Activated T-helper 1 cell treated with anti-CD3 and anti-CD28 coated beads, Interleukin-12 subunit alpha, Interleukin-12 subunit beta, Interleukin-2, Interleukin-4 antibody, amounts not matched to agents 30 ng/mL and 10 ng/mL and 1 ng/mL, durations not matched to agents 14 hours and 24 hours and 36 hours (primary cell): Measurements from ENCODE around the gene GLT8D1. TPM values are rescaled to one million over a fixed set of nuclear protein-coding genes. Genes with fewer than 3 reads are reported as not detected.

Experiments
- DNase-seq: peaks from one replicate; pipeline ENCODE4 v3.0.0; 2021; ENCODE audit warnings: low spot score
- H3K27ac Mint-ChIP-seq: one replicate; pipeline ENCODE4 v1.8.0; 2021; ENCODE audit warnings: mild to moderate bottlenecking, mixed read lengths
- H3K27me3 Mint-ChIP-seq: one replicate; pipeline ENCODE4 v1.8.0; 2022; ENCODE audit warnings: mild to moderate bottlenecking, moderate library complexity, mixed read lengths; ENCODE audit not compliant: insufficient read depth
- H3K36me3 Mint-ChIP-seq: one replicate; pipeline ENCODE4 v1.8.0; 2021; ENCODE audit warnings: low read depth, mixed read lengths
- H3K4me1 Mint-ChIP-seq: one replicate; pipeline ENCODE4 v1.8.0; 2021; ENCODE audit warnings: low read depth, mixed read lengths
- H3K4me3 Mint-ChIP-seq: one replicate; pipeline ENCODE4 v1.8.0; 2021; ENCODE audit warnings: mild to moderate bottlenecking, moderate library complexity, mixed read lengths
- H3K9me3 Mint-ChIP-seq: one replicate; pipeline ENCODE4 v1.8.0; 2021; ENCODE audit warnings: mixed read lengths
- intact Hi-C: fragments of 100-400 bp; cut with micrococcal nuclease; formaldehyde crosslinking; loops from one replicate; pipeline ENCODE4 v1.15.1; 2024
- total RNA-seq: library from RNA; stranded (reverse); gene quantifications from 2 replicates; pipeline ENCODE4 v1.2.3, GENCODE V29; 2022

GLT8D1 gene
- total RNA-seq, 1 donor from 2014 or later = 33.9 TPM

- peaks cover 6% of the 10 kb centered on the region for H3K4me1 Mint-ChIP-seq
- intact Hi-C loops = no loop called here
- H3K27ac Mint-ChIP-seq = peak overlapping the region; percentile 30
- no peak for DNase-seq
- H3K36me3 Mint-ChIP-seq = peaks cover 29% of the 10 kb centered on the region
- H3K27me3 Mint-ChIP-seq = no peaks in the 10 kb centered on the region
- no peaks in the 10 kb centered on the region for H3K9me3 Mint-ChIP-seq
- H3K4me3 Mint-ChIP-seq = no peak overlapping the region
Measured at GRCh38 chr3:52655895-52656294, 49.7 kb downstream of the GLT8D1 start.

- no peak for DNase-seq
- Mint-ChIP-seq H3K4me3 (no peak overlapping the region), H3K4me1 (peaks cover 13% of the 10 kb centered on the region), H3K36me3 (peaks cover 49% of the 10 kb centered on the region), H3K27me3 (no peaks in the 10 kb centered on the region), H3K27ac (no peak overlapping the region), H3K9me3 (no peaks in the 10 kb centered on the region)
- intact Hi-C loops = no loop called here
Measured at GRCh38 chr3:52651592-52651991, 54.0 kb downstream of the GLT8D1 start.

GRCh38 chr3:52650439-52650838, 55.2 kb downstream of the GLT8D1 start:
- Mint-ChIP-seq H3K36me3 (peaks cover 47% of the 10 kb centered on the region), H3K9me3 (no peaks in the 10 kb centered on the region), H3K4me3 (no peak overlapping the region), H3K27me3 (no peaks in the 10 kb centered on the region), H3K4me1 (peaks cover 13% of the 10 kb centered on the region), H3K27ac (no peak overlapping the region)
- intact Hi-C loops = no loop called here
- DNase-seq = no peak

GRCh38 chr3:52649461-52650210, 56.0 kb downstream of the GLT8D1 start:
- Mint-ChIP-seq H3K9me3 (no peaks in the 10 kb centered on the region), H3K27ac (no peak overlapping the region)

GRCh38 chr3:52645549-52645948, 60.0 kb downstream of the GLT8D1 start:
- H3K4me1 Mint-ChIP-seq = peaks cover 3% of the 10 kb centered on the region
- H3K27me3 Mint-ChIP-seq = no peaks in the 10 kb centered on the region
- H3K36me3 Mint-ChIP-seq = peaks cover 43% of the 10 kb centered on the region
- DNase-seq = no peak
- H3K27ac Mint-ChIP-seq = no peak overlapping the region
- H3K4me3 Mint-ChIP-seq = no peak overlapping the region
- H3K9me3 Mint-ChIP-seq = no peaks in the 10 kb centered on the region
- intact Hi-C loops = no loop called here

More at GRCh38 chr3:52649461-52650210, 56.0 kb downstream of the GLT8D1 start:
- DNase-seq = no peak
- peaks cover 49% of the 10 kb centered on the region for H3K36me3 Mint-ChIP-seq
- peaks cover 13% of the 10 kb centered on the region for H3K4me1 Mint-ChIP-seq
- no peaks in the 10 kb centered on the region for H3K27me3 Mint-ChIP-seq
- intact Hi-C loops = no loop called here
- no peak overlapping the region for H3K4me3 Mint-ChIP-seq

Other genes starting within 250 kb of the GLT8D1 start
- gene STAB1, start 210.5 kb downstream of the GLT8D1 start, total RNA-seq = 0.05 and 0.16 TPM in 2 replicates
- 60.8 and 61.7 TPM in 2 replicates for gene NT5DC2, start 171.9 kb downstream of the GLT8D1 start, total RNA-seq
- gene UQCC5, start 169.2 kb downstream of the GLT8D1 start, total RNA-seq = 14.1 and 17.1 TPM in 2 replicates
- 68.6 and 68.8 TPM in 2 replicates for gene PBRM1, start 19.9 kb downstream of the GLT8D1 start, total RNA-seq
- gene GNL3, start 19.8 kb downstream of the GLT8D1 start, total RNA-seq = 241 and 245 TPM in 2 replicates
- gene SPCS1, start 315 bp upstream of the GLT8D1 start, total RNA-seq = 122 and 132 TPM in 2 replicates
- gene NEK4, start 65.1 kb upstream of the GLT8D1 start, total RNA-seq = 27.8 and 32.9 TPM in 2 replicates
- not detected in 2 replicates for gene ITIH1, start 71.8 kb upstream of the GLT8D1 start, total RNA-seq
- 0.42 TPM in 1 of 2 replicates, not detected in the other for gene ITIH3, start 89.0 kb upstream of the GLT8D1 start, total RNA-seq
- gene ITIH4, start 124.9 kb upstream of the GLT8D1 start, total RNA-seq = 3.1 and 4.8 TPM in 2 replicates
- gene MUSTN1, start 129.2 kb upstream of the GLT8D1 start, total RNA-seq = 1.7 TPM in 1 of 2 replicates, not detected in the other
- 19.8 and 20.1 TPM in 2 replicates for gene STIMATE, start 191.8 kb upstream of the GLT8D1 start, total RNA-seq